A673 (cell line): ENCODE data around the gene GNAS-AS1. TPM values are rescaled to one million over a fixed set of nuclear protein-coding genes. Genes with fewer than 3 reads are reported as not detected.

Experiments
- BruUV-seq: library from RNA; stranded (reverse); fragments of 400-500 nt; replicated peaks from 2 replicates; lab custom pipeline; 2021; lab: Mats Ljungman, UMichigan
- CTCF ChIA-PET: fragments of 300-600 bp; sonication (Branson Sonifier 250); formaldehyde crosslinking; loops from one replicate; lab custom pipeline; 2022; ENCODE audit warnings: antibody characterized with exemption; lab: Charles Lee
- POLR2A ChIA-PET: fragments of 300-600 bp; sonication (Branson Sonifier 250); formaldehyde crosslinking; loops from one replicate; lab custom pipeline; 2022; ENCODE audit warnings: antibody characterized with exemption; ENCODE audit not compliant: low non-redundant PET; lab: Charles Lee
- DNase-seq: peaks from one replicate; pipeline ENCODE4 v3.0.0-alpha.2; 2015; ENCODE audit warnings: low spot score
- H3K27ac ChIP-seq: fragments of 200-600 bp; sonication (generic); 2 replicates; pipeline ENCODE4 v1.5.1; 2016; ENCODE audit warnings: mixed run types, low read depth, mild to moderate bottlenecking, mixed read lengths, antibody characterized with exemption, low read length; ENCODE audit not compliant: poor library complexity, severe bottlenecking
- H3K27me3 ChIP-seq: fragments of 200-600 bp; sonication (generic); replicated peaks from 2 replicates; pipeline ENCODE4 v1.6.1; 2017; ENCODE audit warnings: mixed run types, low read depth, mild to moderate bottlenecking, mixed read lengths, antibody characterized with exemption, low read length; ENCODE audit not compliant: insufficient read depth, poor library complexity
- H3K36me3 ChIP-seq: fragments of 200-600 bp; sonication (generic); 2 replicates; pipeline ENCODE4 v1.6.1; 2016; ENCODE audit warnings: mixed run types, mild to moderate bottlenecking, mixed read lengths, antibody characterized with exemption, low read length; ENCODE audit not compliant: insufficient read depth, poor library complexity, severe bottlenecking
- H3K4me1 ChIP-seq: fragments of 200-600 bp; sonication (generic); 2 replicates; pipeline ENCODE4 v1.6.1; 2017; ENCODE audit warnings: mixed run types, mild to moderate bottlenecking, mixed read lengths, antibody characterized with exemption, low read length; ENCODE audit not compliant: insufficient read depth, poor library complexity, severe bottlenecking
- H3K4me3 ChIP-seq: fragments of 200-600 bp; sonication (generic); 2 replicates; pipeline ENCODE4 v1.5.1; 2016; ENCODE audit warnings: low read depth, mixed run types, mild to moderate bottlenecking, mixed read lengths, low read length; ENCODE audit not compliant: poor library complexity, severe bottlenecking
- H3K9me3 ChIP-seq: fragments of 200-600 bp; sonication (generic); 2 replicates; pipeline ENCODE4 v1.6.1; 2016; ENCODE audit warnings: mixed run types, low read depth, mild to moderate bottlenecking, mixed read lengths, antibody characterized with exemption, low read length; ENCODE audit not compliant: poor library complexity, severe bottlenecking
- EZH2 ChIP-seq: fragments of 200-600 bp; sonication (generic); IDR thresholded peaks from 2 replicates; pipeline ENCODE4 v1.6.1; 2017; ENCODE audit warnings: borderline replicate concordance, low read depth, mild to moderate bottlenecking, mixed read lengths, antibody characterized with exemption, low read length; ENCODE audit not compliant: poor library complexity, severe bottlenecking
- intact Hi-C: fragments of 100-400 bp; cut with micrococcal nuclease; formaldehyde crosslinking; loops from one replicate; pipeline ENCODE4 v1.10.0; 2022; ENCODE audit not compliant: unreplicated experiment
- total RNA-seq: library from RNA; stranded (reverse); gene quantifications from 2 replicates; pipeline ENCODE4 v1.2.3, GENCODE V29; 2021
- TF ChIP-seq, protein P1 (sequence below): fragments of 300-800, 200-600 bp; sonication (generic); conservative IDR thresholded peaks from 2 replicates; pipeline ENCODE4 v1.5.1; 2017; ENCODE audit warnings: low read depth, mild to moderate bottlenecking, antibody characterized with exemption, low read length, moderate library complexity, mixed read lengths

GNAS-AS1 gene
- total RNA-seq, 1 experiment from 2014 or later, result 6.7 TPM

DNA sequence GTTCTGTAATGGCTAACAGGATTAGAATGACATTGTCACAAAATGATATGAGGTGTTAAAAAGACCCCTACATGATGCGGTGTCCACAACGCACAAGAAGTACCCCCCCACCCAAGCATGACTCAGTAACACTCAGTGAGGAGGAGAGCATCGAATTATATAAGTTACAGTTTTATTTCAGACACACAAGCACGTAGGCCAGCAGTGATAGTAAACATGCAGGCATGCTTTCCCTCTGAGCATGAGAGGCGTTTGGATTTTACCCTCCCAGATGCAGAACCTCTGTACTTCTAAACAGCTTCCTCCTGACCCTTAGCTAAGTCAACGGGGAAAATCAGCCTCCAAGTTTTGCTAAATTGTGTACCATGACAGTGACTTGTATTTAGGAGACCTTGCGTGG, 25.7 kb upstream of the GNAS-AS1 start:
- ChIA-PET CTCF (no interaction called here), POLR2A (no interaction called here)
- Histone ChIP-seq H3K4me1 (no peaks in the 10 kb centered on the region), H3K27ac (no peak overlapping the region), H3K4me3 (no peak overlapping the region), H3K9me3 (no peaks in the 10 kb centered on the region), H3K36me3 (no peaks in the 10 kb centered on the region), H3K27me3 (no peaks in the 10 kb centered on the region)
- no peak for DNase-seq
- TF ChIP-seq, protein P1, sequence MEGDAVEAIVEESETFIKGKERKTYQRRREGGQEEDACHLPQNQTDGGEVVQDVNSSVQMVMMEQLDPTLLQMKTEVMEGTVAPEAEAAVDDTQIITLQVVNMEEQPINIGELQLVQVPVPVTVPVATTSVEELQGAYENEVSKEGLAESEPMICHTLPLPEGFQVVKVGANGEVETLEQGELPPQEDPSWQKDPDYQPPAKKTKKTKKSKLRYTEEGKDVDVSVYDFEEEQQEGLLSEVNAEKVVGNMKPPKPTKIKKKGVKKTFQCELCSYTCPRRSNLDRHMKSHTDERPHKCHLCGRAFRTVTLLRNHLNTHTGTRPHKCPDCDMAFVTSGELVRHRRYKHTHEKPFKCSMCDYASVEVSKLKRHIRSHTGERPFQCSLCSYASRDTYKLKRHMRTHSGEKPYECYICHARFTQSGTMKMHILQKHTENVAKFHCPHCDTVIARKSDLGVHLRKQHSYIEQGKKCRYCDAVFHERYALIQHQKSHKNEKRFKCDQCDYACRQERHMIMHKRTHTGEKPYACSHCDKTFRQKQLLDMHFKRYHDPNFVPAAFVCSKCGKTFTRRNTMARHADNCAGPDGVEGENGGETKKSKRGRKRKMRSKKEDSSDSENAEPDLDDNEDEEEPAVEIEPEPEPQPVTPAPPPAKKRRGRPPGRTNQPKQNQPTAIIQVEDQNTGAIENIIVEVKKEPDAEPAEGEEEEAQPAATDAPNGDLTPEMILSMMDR, result no peak
- TF ChIP-seq EZH2, result no peak
- BruUV-seq, result no TSS peak
- intact Hi-C loops, result loop anchor here (10.0 kb wide), 1 partner anchor 208 kb away; no protein-coding TSS in a partner anchor

DNA sequence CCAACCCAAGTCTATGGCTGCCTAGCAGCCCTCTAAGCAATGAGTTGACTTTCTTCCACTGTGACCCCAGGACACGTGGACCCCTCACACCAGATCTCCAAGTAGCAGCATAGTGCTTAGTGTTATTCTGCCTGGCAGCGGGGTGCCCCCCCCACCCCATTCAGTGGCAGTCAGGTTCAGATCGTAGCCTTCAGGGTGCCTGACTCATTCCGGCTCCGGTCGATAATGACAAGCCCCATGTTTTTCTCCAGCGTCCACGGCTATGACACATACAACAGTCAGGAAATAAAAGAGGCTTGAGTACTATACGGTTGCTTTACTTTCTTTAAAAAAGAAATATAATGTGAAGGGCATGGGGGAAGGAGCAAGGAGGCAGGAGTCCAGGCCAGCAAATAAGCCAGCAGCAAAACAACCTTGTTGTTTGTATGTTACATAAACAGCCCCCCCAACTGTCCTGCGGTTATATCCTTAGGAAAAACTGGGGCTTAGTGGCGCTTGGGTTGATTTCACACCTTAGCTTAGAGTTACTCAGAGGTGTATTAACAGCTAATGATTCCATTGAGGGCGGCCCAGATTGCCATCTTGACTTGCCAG, 24.9 kb upstream of the GNAS-AS1 start:
- H3K4me1 ChIP-seq, result peaks cover 1% of the 10 kb centered on the region
- intact Hi-C loops, result loop anchor here (10.0 kb wide), 1 partner anchor 209 kb away; no protein-coding TSS in a partner anchor
- no peak overlapping the region for H3K27ac ChIP-seq
- no peaks in the 10 kb centered on the region for H3K9me3 ChIP-seq
- no peak overlapping the region for H3K4me3 ChIP-seq
- no TSS peak for BruUV-seq
- TF ChIP-seq EZH2, result no peak
- TF ChIP-seq, protein P1, result no peak
- ChIA-PET POLR2A (no interaction called here), CTCF (no interaction called here)
- no peaks in the 10 kb centered on the region for H3K27me3 ChIP-seq
- H3K36me3 ChIP-seq, result no peaks in the 10 kb centered on the region
- no peak for DNase-seq

DNA sequence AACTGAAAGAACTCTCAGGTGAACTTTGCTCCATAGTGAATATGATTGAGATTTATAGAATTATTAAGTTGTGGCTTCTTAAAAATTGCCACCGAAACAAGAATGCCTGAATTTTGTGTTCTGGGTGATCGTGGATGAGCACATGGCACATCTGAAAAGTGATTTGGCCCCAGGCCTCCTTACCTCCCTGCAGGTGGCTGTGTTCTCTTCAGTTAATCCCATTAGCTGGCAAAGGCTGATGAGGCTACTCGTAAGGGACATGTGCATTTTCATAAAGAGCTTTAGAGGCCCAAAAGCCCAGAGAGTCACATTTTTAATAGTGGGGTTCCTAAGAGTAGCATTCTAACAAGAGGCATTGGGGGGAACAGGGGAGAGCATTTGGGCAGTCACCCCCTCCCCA, 24.4 kb upstream of the GNAS-AS1 start:
- H3K4me1 ChIP-seq, result peaks cover 4% of the 10 kb centered on the region
- H3K27ac ChIP-seq, result no peak overlapping the region
- H3K27me3 ChIP-seq, result no peaks in the 10 kb centered on the region
- no peak for DNase-seq
- POLR2A ChIA-PET, result no interaction called here
- BruUV-seq, result no TSS peak
- H3K4me3 ChIP-seq, result no peak overlapping the region
- CTCF ChIA-PET, result interaction anchor here (0.7 kb wide), 1 partner anchor 333 kb away, joined by 3 read pairs; no protein-coding TSS in a partner anchor
- intact Hi-C loops, result loop anchor here (10.0 kb wide), 1 partner anchor 210 kb away; no protein-coding TSS in a partner anchor
- H3K36me3 ChIP-seq, result no peaks in the 10 kb centered on the region
- no peaks in the 10 kb centered on the region for H3K9me3 ChIP-seq
- TF ChIP-seq, protein P1, result no peak
- TF ChIP-seq EZH2, result no peak
